ENCODE measurements around the gene ATP5F1D.

ATP5F1D gene

DNA sequence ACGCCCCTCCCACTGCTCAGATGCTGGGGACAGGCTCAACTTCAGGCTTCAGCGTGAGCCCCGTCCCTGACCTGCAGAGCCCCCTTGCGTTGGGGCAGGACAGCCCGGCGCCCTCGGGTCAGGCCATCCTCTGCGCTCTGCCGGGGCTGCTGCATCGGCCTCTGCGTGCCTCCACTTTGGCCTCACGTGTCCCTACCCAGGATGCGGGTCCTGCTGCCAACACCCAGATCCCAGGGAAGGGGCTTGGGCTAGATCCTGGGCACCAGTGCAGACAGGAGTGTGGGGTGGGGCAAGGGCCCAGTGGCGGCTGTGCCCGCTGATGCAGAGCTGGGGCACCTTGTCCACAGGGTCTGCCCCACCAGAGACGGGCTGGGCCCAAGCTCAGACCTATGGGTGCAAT, 16.7 kb upstream of the ATP5F1D start:
- H3K36me3 ChIP-seq (ENCODE audit: insufficient read depth, low read length), result peaks cover 36% of the 10 kb centered on the region
- no peak overlapping the region for H3K4me3 ChIP-seq (ENCODE audit: low read length)
- H3K9me3 ChIP-seq (ENCODE audit: low read length), result no peaks in the 10 kb centered on the region
- H3K27me3 ChIP-seq (ENCODE audit: insufficient read depth, low read length), result no peaks in the 10 kb centered on the region
- H2AFZ ChIP-seq (ENCODE audit: low read depth, low read length), result no peak overlapping the region
- peaks cover 2% of the 10 kb centered on the region for H3K4me1 ChIP-seq (ENCODE audit: insufficient read depth, low read length)

DNA sequence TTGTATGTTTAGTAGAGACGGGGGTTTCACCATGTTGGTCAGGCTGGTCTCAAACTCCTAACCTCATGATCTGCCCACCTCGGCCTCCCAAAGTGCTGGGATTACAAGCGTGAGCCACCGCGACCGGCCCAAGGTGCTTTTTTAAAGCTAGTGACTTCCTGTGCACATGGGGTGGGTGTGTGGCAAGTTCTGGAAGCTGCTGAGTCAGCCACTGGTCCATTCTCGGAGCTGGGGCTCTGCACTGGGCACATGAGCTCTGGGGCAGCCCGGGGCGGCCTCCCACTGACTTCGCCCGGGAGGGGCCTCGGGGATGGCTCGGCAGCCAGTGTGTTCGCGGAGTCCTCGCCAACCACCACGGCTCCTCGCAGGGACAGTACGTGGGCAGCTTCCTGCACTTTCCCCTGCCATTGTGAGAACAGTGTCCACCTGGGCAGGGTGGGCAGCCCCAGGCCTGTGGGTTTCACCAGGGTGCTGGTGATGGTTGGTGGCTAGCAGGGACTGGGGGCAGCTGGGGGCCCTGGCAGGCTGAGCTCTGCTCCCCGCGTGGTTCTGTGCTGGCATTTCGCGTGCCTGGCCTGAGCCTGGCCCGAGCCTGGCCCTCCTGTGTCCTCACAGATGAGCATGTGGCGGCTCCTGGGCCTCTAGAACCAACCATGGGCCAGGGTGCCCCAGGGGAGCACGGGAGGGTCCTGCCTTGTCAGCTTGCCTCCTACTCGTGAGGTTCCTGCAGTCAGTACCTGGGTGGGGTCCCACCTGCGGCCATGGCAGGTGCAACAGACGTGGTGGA, 15.9 kb upstream of the ATP5F1D start:
- Histone ChIP-seq H3K36me3 (ENCODE audit: insufficient read depth, low read length) (peaks cover 42% of the 10 kb centered on the region), H2AFZ (ENCODE audit: low read depth, low read length) (no peak overlapping the region)

DNA sequence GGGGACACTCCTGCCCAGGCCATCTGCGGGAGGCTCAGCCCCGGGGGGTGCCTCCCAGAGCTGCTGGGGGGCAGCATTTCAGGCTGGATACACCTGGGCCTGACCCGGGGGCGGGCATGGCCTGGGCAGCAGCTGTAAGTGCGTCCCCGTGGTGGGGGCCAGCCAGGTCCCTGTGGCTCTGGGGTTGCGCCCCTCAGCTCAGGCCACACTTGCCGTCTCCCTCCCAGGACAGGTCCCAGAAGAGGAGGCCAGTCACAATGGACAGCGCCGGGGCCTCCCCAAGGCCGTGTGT, 15.4 kb upstream of the ATP5F1D start:
- H3K4me3 ChIP-seq (ENCODE audit: low read length), result no peak overlapping the region
- peaks cover 41% of the 10 kb centered on the region for H3K36me3 ChIP-seq (ENCODE audit: insufficient read depth, low read length)

More for the DNA sequence above, 15.9 kb upstream of the ATP5F1D start:
- peaks cover 2% of the 10 kb centered on the region for H3K4me1 ChIP-seq (ENCODE audit: insufficient read depth, low read length)
- H3K27me3 ChIP-seq (ENCODE audit: insufficient read depth, low read length), result no peaks in the 10 kb centered on the region
- H3K4me3 ChIP-seq (ENCODE audit: low read length), result no peak overlapping the region
- no peaks in the 10 kb centered on the region for H3K9me3 ChIP-seq (ENCODE audit: low read length)

DNA sequence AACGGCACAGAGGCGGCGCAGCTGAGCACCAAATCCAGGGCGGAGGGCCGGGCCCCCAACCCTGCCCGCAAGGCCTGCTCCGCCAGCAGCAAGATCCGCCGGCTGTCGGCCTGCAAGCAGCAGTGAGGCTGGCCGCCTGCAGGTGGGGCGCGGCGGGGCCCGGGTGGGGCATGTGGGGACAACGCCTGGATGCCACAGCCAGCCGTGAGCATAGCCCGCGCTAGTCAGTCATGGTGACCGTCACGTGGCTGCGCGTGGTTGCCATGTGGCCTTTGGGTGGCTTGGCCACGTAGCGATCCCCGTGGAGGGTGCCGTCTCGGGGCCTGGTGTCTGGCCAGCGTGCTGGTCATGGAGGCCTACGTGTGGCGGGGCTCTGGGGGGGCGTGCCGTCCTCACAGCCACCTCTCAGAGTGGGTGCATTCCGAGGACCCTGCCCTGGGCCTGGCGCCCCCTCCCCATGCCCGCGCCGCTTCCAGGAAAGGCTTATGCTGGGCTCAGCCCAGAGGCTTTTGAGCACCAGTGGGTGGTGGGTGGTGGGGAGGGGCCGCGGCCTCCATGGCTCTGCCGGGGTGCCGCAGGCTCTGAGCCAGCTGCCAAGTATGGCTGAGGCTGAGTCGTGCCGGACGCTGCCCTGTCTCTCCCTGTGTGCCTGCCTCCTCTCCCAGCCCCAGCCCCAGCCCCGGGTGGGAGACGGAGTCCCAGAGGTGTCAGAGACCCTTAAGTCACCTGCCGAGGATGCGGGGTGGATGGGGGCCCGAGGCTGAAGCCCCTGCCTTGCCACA, 14.8 kb upstream of the ATP5F1D start:
- no peaks in the 10 kb centered on the region for H3K27me3 ChIP-seq (ENCODE audit: insufficient read depth, low read length)
- H3K4me3 ChIP-seq (ENCODE audit: low read length), result no peak overlapping the region
- H2AFZ ChIP-seq (ENCODE audit: low read depth, low read length), result no peak overlapping the region
- H3K4me1 ChIP-seq (ENCODE audit: insufficient read depth, low read length), result no peaks in the 10 kb centered on the region
- peaks cover 42% of the 10 kb centered on the region for H3K36me3 ChIP-seq (ENCODE audit: insufficient read depth, low read length)
- no peaks in the 10 kb centered on the region for H3K9me3 ChIP-seq (ENCODE audit: low read length)

More for the DNA sequence above, 15.4 kb upstream of the ATP5F1D start:
- H3K4me1 ChIP-seq (ENCODE audit: insufficient read depth, low read length), result peaks cover 2% of the 10 kb centered on the region
- H3K9me3 ChIP-seq (ENCODE audit: low read length), result no peaks in the 10 kb centered on the region
- no peaks in the 10 kb centered on the region for H3K27me3 ChIP-seq (ENCODE audit: insufficient read depth, low read length)
- no peak overlapping the region for H2AFZ ChIP-seq (ENCODE audit: low read depth, low read length)

DNA sequence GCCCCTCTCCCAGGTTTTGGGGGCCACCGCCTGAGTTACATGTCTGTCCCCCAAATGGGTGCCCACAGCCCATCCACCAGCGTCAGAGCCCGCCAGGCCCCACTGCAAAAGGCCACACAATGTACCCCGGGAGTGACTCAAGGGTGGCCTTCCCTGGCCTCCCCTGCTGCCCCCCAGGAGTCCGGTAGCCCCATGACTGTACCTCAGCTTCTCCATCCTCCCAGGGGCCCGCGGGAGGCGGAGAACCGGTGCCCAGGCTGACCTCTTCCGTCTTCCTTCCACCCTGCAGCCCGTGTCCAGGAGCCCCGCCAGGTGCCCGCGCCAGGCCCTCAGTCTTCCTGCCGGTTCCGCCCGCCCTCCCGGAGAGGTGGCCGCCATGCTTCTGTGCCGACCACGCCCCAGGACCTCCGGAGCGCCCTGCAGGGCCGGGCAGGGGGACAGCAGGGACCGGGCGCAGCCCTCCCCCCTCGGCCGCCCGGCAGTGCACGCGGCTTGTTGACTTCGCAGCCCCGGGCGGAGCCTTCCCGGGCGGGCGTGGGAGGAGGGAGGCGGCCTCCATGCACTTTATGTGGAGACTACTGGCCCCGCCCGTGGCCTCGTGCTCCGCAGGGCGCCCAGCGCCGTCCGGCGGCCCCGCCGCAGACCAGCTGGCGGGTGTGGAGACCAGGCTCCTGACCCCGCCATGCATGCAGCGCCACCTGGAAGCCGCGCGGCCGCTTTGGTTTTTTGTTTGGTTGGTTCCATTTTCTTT, 14.1 kb upstream of the ATP5F1D start:
- Histone ChIP-seq H3K4me3 (ENCODE audit: low read length) (no peak overlapping the region), H3K4me1 (ENCODE audit: insufficient read depth, low read length) (no peaks in the 10 kb centered on the region), H3K27me3 (ENCODE audit: insufficient read depth, low read length) (no peaks in the 10 kb centered on the region), H3K9me3 (ENCODE audit: low read length) (no peaks in the 10 kb centered on the region), H2AFZ (ENCODE audit: low read depth, low read length) (no peak overlapping the region), H3K36me3 (ENCODE audit: insufficient read depth, low read length) (peaks cover 45% of the 10 kb centered on the region)

DNA sequence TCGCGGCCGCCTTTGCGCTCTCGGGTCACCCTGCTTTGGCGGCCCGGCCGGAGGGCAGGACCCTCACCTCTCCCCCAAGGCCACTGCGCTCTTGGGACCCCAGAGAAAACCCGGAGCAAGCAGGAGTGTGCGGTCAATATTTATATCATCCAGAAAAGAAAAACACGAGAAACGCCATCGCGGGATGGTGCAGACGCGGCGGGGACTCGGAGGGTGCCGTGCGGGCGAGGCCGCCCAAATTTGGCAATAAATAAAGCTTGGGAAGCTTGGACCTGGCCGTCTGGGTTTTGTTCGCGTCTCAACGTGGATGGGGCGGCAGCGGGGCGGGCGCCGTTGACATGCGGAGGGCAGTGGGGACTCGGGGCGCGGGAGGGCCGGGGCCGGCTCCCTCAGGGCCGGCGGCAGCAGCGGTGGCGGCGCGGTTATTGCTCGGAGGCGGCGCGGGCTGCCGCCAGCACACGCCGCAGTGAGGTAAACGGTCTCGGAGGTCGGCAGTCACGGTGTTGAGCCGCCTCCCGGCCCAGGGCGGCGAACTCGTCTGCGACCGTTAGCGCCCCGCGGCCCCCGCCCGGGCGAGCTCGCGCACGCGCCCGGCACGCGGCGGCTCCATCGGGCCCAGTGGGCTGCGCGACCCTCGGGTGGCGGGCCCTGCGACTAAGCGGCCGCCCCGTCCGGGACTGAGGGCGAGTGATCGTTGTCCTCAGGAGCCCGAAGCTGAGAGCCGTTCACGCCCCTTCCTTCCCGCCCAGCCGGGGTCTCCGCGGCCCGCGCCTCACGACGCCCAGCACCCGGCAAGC, 13.2 kb upstream of the ATP5F1D start:
- H3K36me3 ChIP-seq (ENCODE audit: insufficient read depth, low read length), result peaks cover 45% of the 10 kb centered on the region
- H3K4me3 ChIP-seq (ENCODE audit: low read length), result no peak overlapping the region
- no peak overlapping the region for H2AFZ ChIP-seq (ENCODE audit: low read depth, low read length)
- no peaks in the 10 kb centered on the region for H3K27me3 ChIP-seq (ENCODE audit: insufficient read depth, low read length)
- H3K9me3 ChIP-seq (ENCODE audit: low read length), result no peaks in the 10 kb centered on the region
- no peaks in the 10 kb centered on the region for H3K4me1 ChIP-seq (ENCODE audit: insufficient read depth, low read length)

DNA sequence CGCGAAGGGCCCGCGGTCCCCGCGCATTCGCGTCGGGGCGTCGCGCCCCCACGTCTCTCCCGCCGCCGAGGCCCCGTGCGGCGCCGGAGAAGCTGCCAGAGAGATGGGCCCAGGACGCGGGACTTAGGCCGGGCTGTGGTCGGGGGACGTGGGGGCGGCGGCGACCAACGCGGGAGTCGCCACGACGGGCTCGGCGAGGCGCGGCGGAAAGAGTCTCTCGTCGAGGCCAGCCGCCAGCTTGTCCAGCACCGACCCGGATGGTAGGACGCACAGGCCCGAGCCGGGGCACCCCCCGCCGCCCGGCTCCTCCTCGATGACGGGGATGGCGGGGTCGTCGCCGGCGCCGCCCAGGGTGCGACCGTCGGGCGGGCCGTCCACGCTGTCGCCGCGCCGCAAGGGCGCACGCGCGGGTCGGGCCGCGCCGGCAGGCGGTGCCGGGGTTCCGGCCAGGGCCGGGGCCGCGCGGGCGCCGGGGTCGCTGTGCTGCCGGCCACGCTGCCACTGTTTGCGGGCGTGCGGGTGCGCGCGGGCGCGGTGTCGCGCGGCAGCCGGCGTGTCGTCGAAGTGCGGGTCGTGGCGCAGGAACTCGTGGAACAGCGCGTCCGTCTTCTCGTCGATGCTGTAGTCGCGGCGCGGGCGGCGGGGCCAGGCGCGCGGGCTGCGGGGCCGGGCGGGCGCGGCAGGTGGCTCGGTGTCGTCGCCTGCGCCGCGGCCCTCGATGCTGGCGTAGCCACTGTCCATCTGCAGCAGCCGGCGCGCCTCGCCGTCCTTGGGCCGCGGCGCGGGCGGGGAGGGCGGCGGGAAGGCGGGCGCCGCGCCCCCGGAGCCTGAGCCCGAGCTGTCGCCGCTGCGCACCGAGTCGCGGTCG, 12.3 kb upstream of the ATP5F1D start:
- Histone ChIP-seq H3K36me3 (ENCODE audit: insufficient read depth, low read length) (peaks cover 52% of the 10 kb centered on the region), H3K27me3 (ENCODE audit: insufficient read depth, low read length) (no peaks in the 10 kb centered on the region), H3K4me1 (ENCODE audit: insufficient read depth, low read length) (no peaks in the 10 kb centered on the region), H2AFZ (ENCODE audit: low read depth, low read length) (no peak overlapping the region), H3K9me3 (ENCODE audit: low read length) (no peaks in the 10 kb centered on the region), H3K4me3 (ENCODE audit: low read length) (no peak overlapping the region)

DNA sequence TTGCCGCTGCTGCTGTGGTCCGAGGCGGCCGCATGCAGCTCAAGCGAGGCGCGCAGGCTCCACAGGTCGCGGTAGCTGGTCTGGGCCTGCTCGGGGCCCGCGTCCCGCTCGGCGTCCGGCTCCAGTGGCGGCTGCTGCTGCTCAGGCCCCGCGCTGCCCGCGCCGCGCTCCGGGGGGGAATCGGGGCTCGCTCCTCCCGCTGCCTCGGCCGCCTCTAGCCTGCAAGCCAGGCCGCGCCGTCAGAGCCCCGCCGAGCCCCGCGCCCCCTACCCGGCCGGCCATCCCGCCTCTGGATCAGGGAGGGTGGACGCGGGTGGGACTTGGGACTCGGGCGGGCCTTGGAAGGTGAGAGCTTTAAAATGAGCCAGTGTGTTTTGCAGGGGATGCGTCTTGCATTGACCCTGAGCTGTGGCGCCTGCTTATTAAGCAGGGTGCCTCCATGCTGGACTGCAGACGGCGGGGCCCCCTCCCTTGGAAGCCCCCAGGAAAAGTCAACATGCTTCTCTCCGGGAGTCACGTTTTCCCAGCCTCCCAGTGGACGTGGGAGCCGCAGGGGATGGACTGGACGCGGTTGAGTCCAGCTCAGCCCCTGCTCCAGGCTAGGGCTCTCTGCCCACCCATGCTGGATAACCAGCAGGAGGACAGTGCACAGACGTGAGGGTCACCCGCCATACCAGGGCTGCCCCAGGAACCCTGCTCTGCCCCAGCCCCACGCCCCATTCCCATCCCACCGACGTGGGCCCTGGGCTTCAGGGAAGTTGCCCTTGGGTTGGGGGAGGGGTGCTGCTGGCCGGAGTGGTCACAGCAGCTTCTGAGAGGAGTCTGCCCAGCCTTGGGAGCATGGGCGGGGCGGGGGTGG, 11.4 kb upstream of the ATP5F1D start:
- no peak overlapping the region for H3K4me3 ChIP-seq (ENCODE audit: low read length)
- no peak overlapping the region for H2AFZ ChIP-seq (ENCODE audit: low read depth, low read length)
- no peaks in the 10 kb centered on the region for H3K27me3 ChIP-seq (ENCODE audit: insufficient read depth, low read length)
- H3K9me3 ChIP-seq (ENCODE audit: low read length), result no peaks in the 10 kb centered on the region
- no peaks in the 10 kb centered on the region for H3K4me1 ChIP-seq (ENCODE audit: insufficient read depth, low read length)
- peaks cover 52% of the 10 kb centered on the region for H3K36me3 ChIP-seq (ENCODE audit: insufficient read depth, low read length)

DNA sequence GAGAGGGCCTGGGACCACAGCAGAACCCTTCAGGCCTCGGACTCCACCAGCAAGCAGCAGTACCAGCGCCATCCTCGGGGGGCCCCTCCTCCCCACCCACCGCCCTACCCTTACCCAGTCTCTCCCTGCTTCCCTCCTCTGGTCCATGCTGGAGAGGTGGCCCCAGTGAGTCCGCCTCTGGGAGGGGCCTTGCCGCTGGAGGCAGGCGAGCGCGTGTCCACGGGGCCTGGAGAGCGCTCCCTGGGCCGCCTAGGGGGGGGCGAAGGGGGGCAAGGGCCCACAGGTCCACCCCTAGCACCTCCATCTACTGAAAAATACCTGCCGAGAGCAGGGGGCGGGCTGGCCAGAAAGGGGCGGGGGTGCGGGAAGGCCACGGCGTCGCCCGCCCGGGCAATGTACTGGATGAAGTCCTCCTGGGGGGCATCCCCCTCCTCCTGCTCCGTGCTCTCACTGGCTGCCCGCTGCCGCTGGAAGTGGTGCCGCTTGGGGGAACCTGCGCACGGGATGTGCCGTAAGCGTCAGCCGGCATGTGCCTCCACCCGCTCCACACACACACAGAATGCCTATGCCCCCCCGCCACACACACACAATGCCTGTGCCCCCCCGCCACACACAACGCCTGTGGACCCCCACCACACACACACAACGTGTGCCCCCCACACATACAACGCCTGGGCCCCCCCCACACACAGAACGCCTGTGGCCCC, 10.6 kb upstream of the ATP5F1D start:
- H3K27me3 ChIP-seq (ENCODE audit: insufficient read depth, low read length), result no peaks in the 10 kb centered on the region
- no peak overlapping the region for H3K4me3 ChIP-seq (ENCODE audit: low read length)
- no peak overlapping the region for H2AFZ ChIP-seq (ENCODE audit: low read depth, low read length)
- peaks cover 6% of the 10 kb centered on the region for H3K4me1 ChIP-seq (ENCODE audit: insufficient read depth, low read length)
- no peaks in the 10 kb centered on the region for H3K9me3 ChIP-seq (ENCODE audit: low read length)
- peaks cover 55% of the 10 kb centered on the region for H3K36me3 ChIP-seq (ENCODE audit: insufficient read depth, low read length)

DNA sequence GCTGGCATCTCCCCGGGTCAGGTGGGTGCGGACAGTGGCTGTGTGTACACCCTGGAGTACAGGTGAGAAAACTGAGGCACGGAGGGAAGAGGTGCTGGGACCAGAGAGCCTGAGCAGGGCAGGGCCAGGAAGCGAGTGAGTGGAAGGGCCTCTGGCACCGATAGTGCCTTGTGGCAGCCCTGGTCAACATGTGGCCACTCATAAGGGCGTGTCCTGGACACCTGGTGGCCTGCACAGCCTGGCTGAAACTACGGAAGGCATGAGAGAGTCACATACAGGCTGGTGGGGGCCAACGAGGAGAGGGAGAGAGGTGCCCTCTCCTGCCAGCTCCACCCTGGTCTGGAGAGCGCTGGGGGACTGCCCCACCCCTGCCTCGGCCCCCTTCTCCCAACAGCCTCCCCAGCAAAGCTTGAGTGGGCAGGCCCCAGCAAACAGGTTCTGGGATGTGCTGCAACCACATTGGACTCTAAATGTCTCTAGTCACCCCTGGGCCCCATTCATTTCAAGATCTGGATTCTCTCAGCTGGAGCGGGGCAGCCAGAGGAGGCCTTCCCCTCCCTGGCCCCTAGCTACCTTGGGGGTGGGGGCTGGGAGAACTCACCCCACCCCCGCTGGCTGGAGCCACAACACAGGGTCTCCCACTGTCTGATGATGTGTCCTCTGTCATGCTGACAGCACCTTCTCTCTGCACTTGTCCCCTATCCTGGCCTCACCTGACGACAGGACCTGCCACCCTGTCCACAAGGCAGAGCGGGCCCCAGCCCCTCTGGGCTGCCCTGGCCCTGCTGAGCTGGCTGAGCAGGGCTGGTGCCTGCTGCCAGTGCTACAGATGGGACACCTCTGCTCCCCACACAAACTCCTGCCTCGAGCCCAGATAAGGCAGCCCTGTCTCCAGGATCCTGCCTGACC, 9.6 kb upstream of the ATP5F1D start:
- Histone ChIP-seq H3K9me3 (ENCODE audit: low read length) (no peaks in the 10 kb centered on the region), H3K4me3 (ENCODE audit: low read length) (no peak overlapping the region), H3K27me3 (ENCODE audit: insufficient read depth, low read length) (no peaks in the 10 kb centered on the region), H2AFZ (ENCODE audit: low read depth, low read length) (no peak overlapping the region), H3K4me1 (ENCODE audit: insufficient read depth, low read length) (peaks cover 11% of the 10 kb centered on the region), H3K36me3 (ENCODE audit: insufficient read depth, low read length) (peaks cover 53% of the 10 kb centered on the region)

Measured in neuron (in vitro differentiated cells).